Measurements from ENCODE around the gene CABP2.

The CABP2 gene

GRCh38 chr11:67523556-67524479 lies 572 bp upstream of the CABP2 start:
- TF ChIP-seq CTCF (IDR thresholded peaks at IDR 0.05; ENCODE audit: low read depth, low read length, missing control alignments) = no peak
- no peak overlapping the region for H3K4me3 ChIP-seq (ENCODE audit: low read depth, low read length)
- no peaks in the 10 kb centered on the region for H3K27me3 ChIP-seq (replicated peaks)
- no peak overlapping the region for H3K27ac ChIP-seq
- H3K36me3 ChIP-seq (replicated peaks) = no peaks in the 10 kb centered on the region
- in situ Hi-C loops (cut with HindIII; ENCODE audit: low pct_ligation_motif_present, low sequenced_read_pairs) = no loop called here
- DNase-seq = no peak

GRCh38 chr11:67522338-67522737 lies 908 bp downstream of the CABP2 start:
- TF ChIP-seq CTCF (IDR thresholded peaks at IDR 0.05; ENCODE audit: low read depth, low read length, missing control alignments) = no peak
- H3K27me3 ChIP-seq (replicated peaks) = no peaks in the 10 kb centered on the region
- H3K27ac ChIP-seq = no peak overlapping the region
- in situ Hi-C loops (cut with HindIII; ENCODE audit: low pct_ligation_motif_present, low sequenced_read_pairs) = no loop called here
- H3K4me3 ChIP-seq (ENCODE audit: low read depth, low read length) = no peak overlapping the region
- no peak for DNase-seq
- H3K36me3 ChIP-seq (replicated peaks) = no peaks in the 10 kb centered on the region

GRCh38 chr11:67521924-67522323 lies 1.3 kb downstream of the CABP2 start:
- in situ Hi-C loops (cut with HindIII; ENCODE audit: low pct_ligation_motif_present, low sequenced_read_pairs) = no loop called here
- DNase-seq = no peak
- H3K36me3 ChIP-seq (replicated peaks) = no peaks in the 10 kb centered on the region
- H3K27ac ChIP-seq = no peak overlapping the region
- H3K4me3 ChIP-seq (ENCODE audit: low read depth, low read length) = no peak overlapping the region
- H3K27me3 ChIP-seq (replicated peaks) = no peaks in the 10 kb centered on the region
- TF ChIP-seq CTCF (IDR thresholded peaks at IDR 0.05; ENCODE audit: low read depth, low read length, missing control alignments) = no peak

DNA sequence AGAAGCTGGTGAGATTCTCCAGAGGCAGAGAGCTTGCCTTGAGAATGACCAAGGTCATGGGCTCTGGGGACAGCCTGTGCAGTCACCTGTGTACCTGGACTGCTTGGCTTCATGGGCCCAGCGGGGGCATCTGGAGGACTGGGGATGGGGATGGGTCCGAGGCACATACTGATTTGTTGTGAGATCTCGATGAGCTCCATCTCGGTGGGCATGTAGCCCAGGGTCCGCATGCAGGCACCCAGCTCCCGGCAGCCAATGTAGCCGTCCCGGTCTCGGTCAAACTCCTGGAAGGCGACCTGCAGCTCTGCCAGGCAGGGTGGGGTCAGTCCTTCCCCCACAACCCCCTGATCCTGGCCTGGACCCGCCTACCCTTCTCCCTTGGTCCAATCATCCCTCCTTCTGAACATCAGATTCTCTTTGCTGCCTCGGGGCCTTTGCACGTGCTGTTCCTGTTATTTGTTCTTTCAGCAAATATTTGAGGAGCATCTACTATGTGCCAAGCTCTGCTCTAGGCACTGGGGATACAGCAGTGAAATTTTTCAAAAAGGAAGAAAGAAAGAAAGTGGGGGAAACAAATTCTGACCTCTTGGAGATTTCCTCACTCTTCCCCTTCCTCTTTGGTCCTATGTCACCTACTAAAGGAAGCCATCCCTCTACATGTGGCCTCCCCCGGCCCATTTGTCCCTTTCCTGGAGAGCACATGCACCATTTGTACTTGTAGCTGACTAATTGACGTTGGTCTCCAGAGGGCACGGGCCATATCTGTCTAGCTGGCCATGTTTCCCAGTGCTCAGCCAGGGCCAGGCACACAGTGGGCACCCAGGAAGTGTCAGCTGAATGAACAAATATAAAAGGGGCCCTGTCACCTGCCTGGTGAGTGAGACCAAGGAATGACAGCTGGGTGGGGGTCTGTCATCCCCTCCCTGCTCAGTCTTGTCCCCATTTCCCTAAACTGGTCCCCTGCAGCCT lies 2.1 kb downstream of the CABP2 start:
- DNase-seq = no peak

GRCh38 chr11:67519726-67520125 lies 3.5 kb downstream of the CABP2 start:
- no peak for TF ChIP-seq CTCF (IDR thresholded peaks at IDR 0.05; ENCODE audit: low read depth, low read length, missing control alignments)
- DNase-seq = no peak
- H3K27ac ChIP-seq = no peak overlapping the region
- in situ Hi-C loops (cut with HindIII; ENCODE audit: low pct_ligation_motif_present, low sequenced_read_pairs) = no loop called here
- no peak overlapping the region for H3K4me3 ChIP-seq (ENCODE audit: low read depth, low read length)
- H3K36me3 ChIP-seq (replicated peaks) = no peaks in the 10 kb centered on the region
- H3K27me3 ChIP-seq (replicated peaks) = no peaks in the 10 kb centered on the region

More for the DNA sequence above, 2.1 kb downstream of the CABP2 start:
- Histone ChIP-seq H3K27ac (no peak overlapping the region), H3K4me3 (ENCODE audit: low read depth, low read length) (no peak overlapping the region), H3K27me3 (replicated peaks) (no peaks in the 10 kb centered on the region), H3K36me3 (replicated peaks) (no peaks in the 10 kb centered on the region)
- TF ChIP-seq CTCF (IDR thresholded peaks at IDR 0.05; ENCODE audit: low read depth, low read length, missing control alignments) = no peak
- in situ Hi-C loops (cut with HindIII; ENCODE audit: low pct_ligation_motif_present, low sequenced_read_pairs) = no loop called here
